ENCODE measurements around the gene ZBTB21. TPM values are rescaled to one million over a fixed set of nuclear protein-coding genes. Genes with fewer than 3 reads are reported as not detected.
A peak's percentile ranks its signal among the peaks of the same experiment; 100 is the strongest.

ZBTB21 gene
- total and polyA plus RNA-seq, 2 of the 8 experiments (the other 6 are each of a cell fraction or from before 2014, with no cell fraction given): 3.9 to 17.8 TPM

- H2BK5ac ChIP-seq (ENCODE audit: low read depth, low read length): no peak overlapping the region
- H3K56ac ChIP-seq (replicated peaks; ENCODE audit: insufficient read length, low read depth, low read length): no peak overlapping the region
- no peak overlapping the region for H3K18ac ChIP-seq (ENCODE audit: extremely low read depth, low read length)
- FAIRE-seq (no peak), DNase-seq (ENCODE audit: low read depth in 1 of 2, low spot score in 2 of 2) (peak in 1 of 2 experiments; percentile 32)
- no peaks in the 10 kb centered on the region for H3K36me3 ChIP-seq (ENCODE audit: control insufficient read depth in 2 of 4, insufficient read depth in 4 of 4, low read length in 3 of 4)
- H4K91ac ChIP-seq (replicated peaks; ENCODE audit: insufficient read length, low read length): no peak overlapping the region
- H3K79me1 ChIP-seq (ENCODE audit: low read depth, low read length): no peaks in the 10 kb centered on the region
- H3K4me1 ChIP-seq (replicated peaks in 1 of 4; ENCODE audit: control insufficient read depth in 3 of 4, insufficient read depth in 4 of 4, low read length in 3 of 4): no peaks in the 10 kb centered on the region; a peak in 1 of 7 replicates
- H3K4ac ChIP-seq (replicated peaks; ENCODE audit: insufficient read length, low read depth, low read length): no peak overlapping the region
- no peaks in the 10 kb centered on the region for H3K79me2 ChIP-seq (ENCODE audit: control insufficient read depth in 1 of 2, insufficient read depth in 2 of 2, low read length in 2 of 2)
- H3K4me3 ChIP-seq (ENCODE audit: extremely low read depth in 1 of 4, insufficient read depth in 2 of 4, low read depth in 3 of 4, low read length in 4 of 4): no peak overlapping the region
- no peak overlapping the region for H2BK20ac ChIP-seq (ENCODE audit: low read length)
- H3K9me3 ChIP-seq (ENCODE audit: insufficient read depth in 2 of 2, low read depth in 1 of 2, low read length in 1 of 2): peaks cover 0 to 7% of the 10 kb centered on the region in 2 experiments; a peak in 2 of 4 replicates
- 96% methylated on average over 8 of the region's 8 CpGs; no CpG with 5 or more reads in 1 of the 2 experiments for WGBS, 2 experiments (ENCODE audit: extremely low coverage in 1 of 2, insufficient coverage in 1 of 2, insufficient read length in 1 of 2, insufficient replicate concordance in 2 of 2, low coverage in 1 of 2, low lambda C conversion rate in 2 of 2, missing lambda C conversion rate in 1 of 2)
- H4K20me1 ChIP-seq (replicated peaks in 1 of 2; ENCODE audit: control insufficient read depth in 1 of 2, insufficient read depth in 2 of 2, low read length in 2 of 2): no peaks in the 10 kb centered on the region
- H3K23ac ChIP-seq (ENCODE audit: insufficient read length): no peak overlapping the region
- no peak overlapping the region for H4K5ac ChIP-seq (ENCODE audit: insufficient read length, low read depth, low read length)
- no peak overlapping the region for H2BK12ac ChIP-seq (ENCODE audit: low read depth, low read length)
- H3K14ac ChIP-seq (ENCODE audit: insufficient read length): no peak overlapping the region
- H2BK15ac ChIP-seq (ENCODE audit: low read length): no peak overlapping the region
- POLR2A ChIA-PET (ENCODE audit: partially characterized antibody): interaction anchor here (1.2 kb wide), 1 partner anchor 32 kb away, joined by 3 read pairs; no protein-coding TSS in a partner anchor
- no peak overlapping the region for H3K9ac ChIP-seq (replicated peaks in 1 of 4; ENCODE audit: extremely low read depth in 1 of 4, low read depth in 3 of 4, low read length in 3 of 4)
- no peak overlapping the region for H3K27ac ChIP-seq (ENCODE audit: low read depth, low read length)
- no peak overlapping the region for H3K4me2 ChIP-seq (ENCODE audit: insufficient read depth in 1 of 2, low read depth in 2 of 2, low read length in 2 of 2)
- CTCF ChIA-PET (ENCODE audit: partially characterized antibody): interaction anchor here (1.2 to 1.5 kb wide), 2 partner anchors 141 to 365 kb away, joined by 3 read pairs; no protein-coding TSS in a partner anchor
- H4K8ac ChIP-seq (ENCODE audit: extremely low read depth, insufficient read depth, low read length): no peak overlapping the region
- no peak overlapping the region for H2AFZ ChIP-seq (ENCODE audit: low read length)
- no peaks in the 10 kb centered on the region for H3K23me2 ChIP-seq (ENCODE audit: low read depth, low read length)
- no peak overlapping the region for H2AK5ac ChIP-seq (ENCODE audit: low read depth, low read length)
- no peak overlapping the region for H2BK120ac ChIP-seq (replicated peaks; ENCODE audit: low read depth, low read length)
- H3K27me3 ChIP-seq (replicated peaks in 1 of 4; ENCODE audit: control insufficient read depth in 3 of 4, extremely low read depth in 1 of 4, insufficient read depth in 3 of 4, low read length in 3 of 4): no peaks in the 10 kb centered on the region
- TF ChIP-seq ASH2L (IDR thresholded peaks at IDR 0.05; ENCODE audit: low read length) (no peak), NANOG (IDR thresholded peaks at IDR 0.05; ENCODE audit: insufficient read depth, low read depth, low read length, poor library complexity, severe bottlenecking) (no peak), SUZ12 (IDR thresholded peaks at IDR 0.05; ENCODE audit: low read length) (no peak)
These were observed 33.5 kb downstream of the ZBTB21 start for GRCh38 chr21:41976611-41977010.
